ENCODE measurements around the gene TBATA.

- TF ChIP-seq CTBP2 (IDR thresholded peaks at IDR 0.05; ENCODE audit: borderline replicate concordance, insufficient read depth, insufficient read length, low read length) (no peak), TBP (IDR thresholded peaks at IDR 0.05; ENCODE audit: low read depth, low read length) (no peak), ATF2 (IDR thresholded peaks at IDR 0.05; ENCODE audit: low read length) (no peak)
Measured at GRCh38 chr10:70753026-70753663, 32.0 kb downstream of the TBATA start.

Measured in H1 (cell line).